Gastroesophageal sphincter (tissue), 4 donors: ENCODE measurements around the gene IL4I1. TPM values are rescaled to one million over a fixed set of nuclear protein-coding genes. Genes with fewer than 3 reads are reported as not detected.

Source experiments
- ATAC-seq: fragments of 150-250 bp; one replicate; pipeline ENCODE4 v1.9.1; 2016; ENCODE audit warnings: mild to moderate bottlenecking, moderate library complexity
- H3K27ac ChIP-seq, 4 donors: fragments of 200-600 bp; sonication (generic) in 3 of 4; 1 replicate in 3 of 4; 2 replicates in 1 of 4; pipeline ENCODE4 v1.5.1; 2016 to 2019
- H3K27me3 ChIP-seq: fragments of 200-600 bp; sonication (generic); one replicate; pipeline ENCODE4 v1.5.1; 2019
- H3K36me3 ChIP-seq, 2 donors: fragments of 200-600 bp; sonication (generic); one replicate each; pipeline ENCODE4 v1.5.1; 2019; ENCODE audit warnings: control low read depth in 1 of 2
- H3K4me1 ChIP-seq, 3 donors: fragments of 200-600 bp; sonication (generic); 1 replicate in 2 of 3; 2 replicates in 1 of 3; pipeline ENCODE4 v1.5.1; 2016 to 2019; ENCODE audit warnings: control low read depth in 2 of 3
- H3K4me3 ChIP-seq, 2 donors: fragments of 200-600 bp; sonication (generic); one replicate each; pipeline ENCODE4 v1.5.1; 2019; ENCODE audit warnings: mild to moderate bottlenecking in 1 of 2, moderate library complexity in 1 of 2
- H3K9me3 ChIP-seq, 3 donors: fragments of 200-600 bp; sonication (generic); one replicate each; pipeline ENCODE4 v1.5.1; 2017 to 2019; ENCODE audit warnings: control low read depth in 2 of 3
- CTCF ChIP-seq, 4 experiments: fragments of 200-600 bp in 2 of 4; fragments of 450-650 bp in 2 of 4; sonication (generic) in 1 of 4; IDR thresholded peaks; one replicate each; pipeline ENCODE4 v1.5.1; 2017 to 2019; ENCODE audit warnings: antibody characterized with exemption in 4 of 4, mild to moderate bottlenecking in 2 of 4, moderate library complexity in 2 of 4
- EP300 ChIP-seq: sonication (generic); formaldehyde crosslinking; IDR thresholded peaks from one replicate; pipeline ENCODE4 v1.6.1; 2017; ENCODE audit warnings: antibody characterized with exemption, mild to moderate bottlenecking
- POLR2A ChIP-seq, 2 donors: fragments of 450-650 bp; IDR thresholded peaks; one replicate each; pipeline ENCODE4 v1.6.1; 2017; ENCODE audit warnings: antibody characterized with exemption in 2 of 2, mild to moderate bottlenecking in 2 of 2, moderate library complexity in 1 of 2
- POLR2AphosphoS5 ChIP-seq: sonication (generic); formaldehyde crosslinking; IDR thresholded peaks from one replicate; pipeline ENCODE4 v1.6.1; 2017; ENCODE audit warnings: antibody characterized with exemption
- WGBS, 2 donors: methylation state at CpG; one replicate each; pipeline ENCODE4 v1.1.5; 2018; ENCODE audit warnings: low coverage in 1 of 2; 5-methylcytosine and 5-hydroxymethylcytosine counted together
- total RNA-seq, 4 donors: library from RNA; depleted of rRNA; stranded (reverse); fragments of >200 nt; gene quantifications; one replicate each; pipeline ENCODE4 v1.1.0, GENCODE V29; 2016

The IL4I1 gene
- total RNA-seq, 4 donors from 2014 or later, result 0.39 to 1.2 TPM; not detected in 2

DNA sequence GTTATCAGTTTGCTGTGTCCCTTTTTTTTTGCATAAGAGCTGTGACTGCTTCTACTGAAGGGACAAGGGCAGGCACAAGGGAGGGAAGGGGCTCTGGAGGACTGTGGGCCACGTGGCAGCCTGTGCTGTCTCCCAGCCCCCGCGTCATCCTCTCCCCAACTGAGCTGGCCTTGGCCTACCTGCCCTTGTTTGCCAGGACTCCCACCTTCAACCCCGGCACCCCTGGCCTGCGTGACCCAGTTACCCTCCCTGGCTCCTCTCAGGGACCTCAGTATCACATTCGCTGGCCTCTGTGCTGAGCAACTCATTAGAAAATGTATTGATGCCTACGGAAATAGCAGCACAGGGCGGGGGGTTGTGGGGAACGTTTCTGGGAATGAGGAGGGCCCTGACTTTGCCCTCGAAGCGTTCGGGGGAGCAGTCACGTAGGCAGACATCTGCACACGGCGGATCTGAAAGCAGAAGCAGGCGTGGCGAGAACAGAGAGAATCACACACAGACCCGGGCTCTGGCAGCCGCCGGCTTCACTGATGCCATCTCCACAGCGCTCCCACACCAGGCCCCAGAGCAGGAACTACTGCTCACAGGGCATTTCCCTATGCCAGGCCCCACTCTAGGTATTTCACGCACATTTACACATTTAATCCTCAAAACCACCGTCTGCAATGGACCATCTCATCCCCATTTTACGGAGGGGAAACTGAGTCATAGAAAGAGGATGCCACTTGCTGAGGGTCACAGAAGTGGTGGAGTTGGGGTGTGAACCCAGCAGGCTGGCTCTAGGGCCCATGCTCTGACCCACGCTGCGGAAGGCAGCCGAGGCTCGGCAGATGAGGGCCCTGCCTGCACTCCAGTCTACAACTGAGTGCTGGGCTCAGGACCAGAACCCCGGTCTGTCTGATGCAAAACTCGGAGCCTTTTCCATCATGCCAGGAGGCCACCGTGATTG is 26.6 kb upstream of the IL4I1 start:
- Histone ChIP-seq H3K4me3 (no peak overlapping the region), H3K9me3 (no peaks in the 10 kb centered on the region), H3K36me3 (peaks cover 0 to 85% of the 10 kb centered on the region in 2 donors), H3K27ac (no peak overlapping the region), H3K4me1 (peaks cover 0 to 61% (median 19%) of the 10 kb centered on the region in 3 donors), H3K27me3 (no peaks in the 10 kb centered on the region)
- no peak for TF ChIP-seq POLR2A (IDR thresholded peaks at IDR 0.05)
- TF ChIP-seq CTCF (IDR thresholded peaks at IDR 0.05), result no peak
- no peak for TF ChIP-seq POLR2AphosphoS5
- TF ChIP-seq EP300, result no peak
- no peak for ATAC-seq
- WGBS, 2 donors, result 84 to 89% methylated on average over 10 to 13 of the region's 31 CpGs

DNA sequence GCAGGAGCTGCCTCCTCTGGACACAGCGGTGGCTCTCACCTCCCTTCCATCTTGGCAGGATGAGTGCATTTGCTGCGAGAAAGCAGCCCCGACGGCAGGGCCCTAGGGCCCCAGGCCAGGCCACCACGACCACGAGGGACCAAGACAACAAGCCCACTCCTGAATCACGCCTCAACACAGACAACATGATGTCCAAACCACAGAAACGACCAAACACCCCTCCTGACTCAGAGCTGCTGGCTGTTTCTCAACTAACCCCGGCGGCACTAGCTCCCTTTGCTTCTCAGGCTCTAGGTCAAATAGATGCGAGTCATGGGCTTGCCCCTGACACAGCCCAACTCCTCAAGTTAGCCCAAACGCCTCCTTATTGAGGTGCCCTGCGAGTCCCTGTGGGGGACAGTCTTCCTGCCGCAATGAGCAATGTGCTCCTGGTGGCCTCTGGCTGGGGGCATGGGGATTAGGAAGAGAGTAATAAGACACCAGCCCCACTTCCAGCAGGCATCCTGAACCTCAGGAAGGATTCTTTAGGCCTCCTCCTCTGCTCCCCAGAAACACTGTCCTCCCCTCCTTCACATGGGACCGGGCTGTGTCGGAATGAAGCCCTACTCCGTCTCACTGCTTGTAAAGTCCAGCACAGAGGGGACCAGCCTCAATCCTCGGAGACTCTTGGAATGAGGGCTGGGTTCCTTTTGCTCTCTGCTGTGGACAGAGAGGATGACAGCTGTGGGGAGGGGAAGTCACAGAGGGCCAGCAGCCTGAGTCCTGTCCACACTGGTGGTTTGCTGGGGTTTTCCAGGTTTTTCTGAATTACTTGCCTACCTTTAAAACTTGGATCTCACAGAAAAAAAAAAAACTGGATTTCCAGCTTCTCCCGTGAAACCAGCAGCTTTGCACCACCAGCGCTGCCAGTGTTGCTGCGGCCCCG is 25.4 kb upstream of the IL4I1 start:
- no peak overlapping the region for H3K27ac ChIP-seq
- TF ChIP-seq CTCF (IDR thresholded peaks at IDR 0.05) (no peak), POLR2AphosphoS5 (no peak), EP300 (no peak)

GRCh38 chr19:49920624-49921363 is 24.1 kb upstream of the IL4I1 start:
- H3K9me3 ChIP-seq, result no peaks in the 10 kb centered on the region
- no peaks in the 10 kb centered on the region for H3K27me3 ChIP-seq
- H3K4me1 ChIP-seq, result peaks cover 0 to 38% (median 8%) of the 10 kb centered on the region in 3 donors
- 90% methylated on average over 4 to 19 of the region's 24 CpGs for WGBS, 2 donors
- no peak overlapping the region for H3K27ac ChIP-seq
- ATAC-seq, result no peak
- no peak for TF ChIP-seq POLR2AphosphoS5
- no peak for TF ChIP-seq EP300
- TF ChIP-seq CTCF (IDR thresholded peaks at IDR 0.05), result no peak
- TF ChIP-seq POLR2A (IDR thresholded peaks at IDR 0.05), result no peak
- H3K4me3 ChIP-seq, result no peak overlapping the region
- H3K36me3 ChIP-seq, result peaks cover 0 to 88% of the 10 kb centered on the region in 2 donors

More for the DNA sequence above, 25.4 kb upstream of the IL4I1 start:
- WGBS, 2 donors, result 67 to 73% methylated on average over 2 to 4 of the region's 22 CpGs
- Histone ChIP-seq H3K9me3 (no peaks in the 10 kb centered on the region), H3K36me3 (peaks cover 0 to 90% of the 10 kb centered on the region in 2 donors), H3K4me3 (no peak overlapping the region), H3K27me3 (no peaks in the 10 kb centered on the region), H3K4me1 (peaks cover 0 to 49% (median 8%) of the 10 kb centered on the region in 3 donors)
- ATAC-seq, result no peak

GRCh38 chr19:49918089-49918488 is 21.4 kb upstream of the IL4I1 start:
- Histone ChIP-seq H3K27me3 (no peaks in the 10 kb centered on the region), H3K36me3 (peaks cover 0 to 86% of the 10 kb centered on the region in 2 donors), H3K4me3 (no peak overlapping the region), H3K9me3 (no peaks in the 10 kb centered on the region), H3K27ac (no peak overlapping the region), H3K4me1 (peaks cover 0 to 16% (median 0%) of the 10 kb centered on the region in 3 donors)
- no peak for TF ChIP-seq EP300
- no peak for TF ChIP-seq POLR2AphosphoS5
- no peak for TF ChIP-seq POLR2A (IDR thresholded peaks at IDR 0.05)
- no peak for TF ChIP-seq CTCF (IDR thresholded peaks at IDR 0.05)
- 93 to 100% methylated on average over 2 of the region's 8 CpGs for WGBS, 2 donors
- no peak for ATAC-seq
